K562 (cell line): ENCODE measurements around the gene ERCC2. TPM values are rescaled to one million over a fixed set of nuclear protein-coding genes. Genes with fewer than 3 reads are reported as not detected.
A peak's percentile ranks its signal among the peaks of the same experiment; 100 is the strongest.

ENCODE experiments used
- ATAC-seq: fragments of 200-7000 bp; cut with Tn5 transposase; 3 replicates; pipeline ENCODE4 v1.9.1; 2020; ENCODE audit warnings: moderate library complexity
- BruUV-seq: library from RNA; stranded (reverse); fragments of 400-500 nt; replicated peaks from 2 replicates; lab custom pipeline; 2021; lab: Mats Ljungman, UMichigan
- CTCF ChIA-PET: fragments of 300-600 bp; formaldehyde crosslinking; extraction: SDS; loops from one replicate; lab custom pipeline; 2021; ENCODE audit warnings: low intra/inter-chr PET ratio; lab: Yijun Ruan, JAX
- POLR2A ChIA-PET: fragments of 300-600, 350-650 bp; sonication (Branson Sonifier 250); formaldehyde crosslinking; extraction: SDS; loops from one replicate; lab custom pipeline; 2021; ENCODE audit warnings: antibody characterized with exemption, inconsistent platforms; lab: Yijun Ruan, JAX
- DNase-seq, 4 experiments: peaks; one replicate each; pipeline versions ENCODE4 v3.0.0 to v3.0.0-alpha.2; 2011 to 2018; ENCODE audit warnings: low spot score in 3 of 4, mixed read lengths in 3 of 4; ENCODE audit errors: extremely low read depth in 1 of 4
- FAIRE-seq: peaks from 2 replicates; lab custom pipeline; 2011; peaks lifted over from hg19 to GRCh38; lab: Jason Lieb, UNC
- H2AFZ ChIP-seq: 2 replicates; pipeline ENCODE4 v1.6.0; 2011; ENCODE audit warnings: low read depth, low read length, control low read depth, inconsistent platforms
- H3K27ac ChIP-seq: fragments of 200-600 bp; 3 replicates; pipeline ENCODE4 v1.8.0; 2011; ENCODE audit warnings: low read depth, mild to moderate bottlenecking, control low read depth, inconsistent platforms, low read length, moderate library complexity, mixed read lengths; ENCODE audit errors: extremely low read depth
- H3K27me3 ChIP-seq, 2 experiments: fragments of 300-600 bp in 1 of 2; 2 replicates in 1 of 2; 3 replicates in 1 of 2; pipeline versions ENCODE4 v1.6.0 to v1.8.0; 2011; ENCODE audit warnings: inconsistent platforms in 2 of 2, low read length in 2 of 2, mild to moderate bottlenecking in 1 of 2, mixed read lengths in 1 of 2, moderate library complexity in 1 of 2; ENCODE audit not compliant: control insufficient read depth in 2 of 2, insufficient read depth in 2 of 2
- H3K36me3 ChIP-seq: fragments of 300-600 bp; 3 replicates; pipeline ENCODE4 v1.8.0; 2011; ENCODE audit warnings: mild to moderate bottlenecking, low read length, inconsistent platforms; ENCODE audit not compliant: control insufficient read depth, insufficient read depth
- H3K4me1 ChIP-seq, 2 experiments: fragments of 200-600 bp in 1 of 2; replicated peaks in 1 of 2; 2 replicates in 1 of 2; 3 replicates in 1 of 2; pipeline versions ENCODE4 v1.5.1 to v1.8.0; 2011; ENCODE audit warnings: inconsistent platforms in 2 of 2, low read length in 2 of 2, mild to moderate bottlenecking in 1 of 2, mixed read lengths in 1 of 2, moderate library complexity in 1 of 2; ENCODE audit not compliant: control insufficient read depth in 2 of 2, insufficient read depth in 2 of 2
- H3K4me2 ChIP-seq: 2 replicates; pipeline ENCODE4 v1.6.1; 2011; ENCODE audit warnings: low read length, control low read depth, inconsistent platforms, mixed read lengths; ENCODE audit not compliant: insufficient read depth
- H3K4me3 ChIP-seq: fragments of 200-600 bp; sonication (generic), shearing (Covaris generic); 2 replicates; pipeline ENCODE4 v1.5.1; 2016; ENCODE audit warnings: control low read depth, inconsistent platforms
- H3K79me2 ChIP-seq: fragments of 200-600 bp; 3 replicates; pipeline ENCODE4 v1.8.0; 2011; ENCODE audit warnings: low read length, inconsistent platforms; ENCODE audit not compliant: control insufficient read depth, insufficient read depth
- H3K9ac ChIP-seq, 2 experiments: 2 replicates each; pipeline versions ENCODE4 v1.6.0 to v1.6.1; 2011; ENCODE audit warnings: low read depth in 2 of 2, low read length in 2 of 2, control low read depth in 1 of 2, inconsistent platforms in 1 of 2, mild to moderate bottlenecking in 1 of 2, mixed read lengths in 1 of 2; ENCODE audit not compliant: insufficient read depth in 1 of 2
- H3K9me1 ChIP-seq: one replicate; pipeline ENCODE4 v1.6.0; 2011; ENCODE audit warnings: inconsistent platforms, mild to moderate bottlenecking, low read length, moderate library complexity; ENCODE audit not compliant: control insufficient read depth, insufficient read depth
- H3K9me3 ChIP-seq: replicated peaks from 2 replicates; pipeline ENCODE4 v1.5.1; 2011; ENCODE audit warnings: low read depth, low read length, inconsistent platforms; ENCODE audit not compliant: control insufficient read depth, insufficient read depth
- H4K20me1 ChIP-seq: replicated peaks from 2 replicates; pipeline ENCODE4 v1.6.1; 2011; ENCODE audit warnings: low read length, inconsistent platforms, mixed read lengths; ENCODE audit not compliant: control insufficient read depth, insufficient read depth
- ADNP ChIP-seq: fragments of 200-800 bp; sonication (Bioruptor generic); IDR thresholded peaks from 2 replicates; pipeline ENCODE4 v1.6.1; 2016; ENCODE audit warnings: missing genetic modification characterization, missing compliant biosample characterization
- E2F1 ChIP-seq: sonication (generic); formaldehyde crosslinking; IDR thresholded peaks from 2 replicates; pipeline ENCODE4 v1.8.1; 2023; ENCODE audit warnings: mild to moderate bottlenecking, missing genetic modification reagents, moderate library complexity
- ESRRA ChIP-seq: fragments of 450-650 bp; IDR thresholded peaks from 2 replicates; pipeline ENCODE4 v1.6.1; 2014; ENCODE audit warnings: low read depth, mild to moderate bottlenecking, moderate library complexity, borderline replicate concordance
- LCOR ChIP-seq: sonication (generic); formaldehyde crosslinking; IDR thresholded peaks from 2 replicates; pipeline ENCODE4 v1.8.0; 2022; ENCODE audit warnings: mild to moderate bottlenecking, missing genetic modification reagents
- TSHZ1 ChIP-seq: fragments of 250-450 bp; sonication (Bioruptor Pico); IDR thresholded peaks from 2 replicates; pipeline ENCODE4 v1.4.0; 2020; ENCODE audit warnings: mild to moderate bottlenecking, moderate library complexity
- WGBS: fragments of 100-300 bp; shearing (Covaris generic); methylation state at CpG from one replicate; pipeline ENCODE4 v1.1.6; 2016; ENCODE audit warnings: low coverage, mixed read lengths; ENCODE audit not compliant: insufficient coverage; ENCODE audit errors: missing lambda C conversion rate; 5-methylcytosine and 5-hydroxymethylcytosine counted together
- in situ Hi-C: fragments of 300-500 bp; cut with MboI; formaldehyde crosslinking; loops from 4 replicates; pipeline ENCODE4 v1.15.0; 2018; ENCODE audit warnings: inconsistent platforms, mixed read lengths
- intact Hi-C: fragments of 100-400 bp; cut with micrococcal nuclease; formaldehyde crosslinking; loops from 2 replicates; pipeline ENCODE4 v1.14.2; 2022
- polyA plus RNA-seq, 8 experiments: library from polyadenylated mRNA; depleted of rRNA in 4 of 8; stranded (reverse) in 5 of 8; unstranded in 3 of 8; fragments of >200 nt; fragmentation: Nextera tagmentation in 2 of 8; fragmentation: Illumina TruSeq in 1 of 8; extraction: Ambion mirVana in 2 of 8; extraction: Trizol in 1 of 8; gene quantifications; 2 replicates each; pipeline versions ENCODE4 v1.2.1 to v1.2.3, GENCODE V29; 2011 to 2014; ENCODE audit warnings: inconsistent platforms in 1 of 8, missing spikeins in 1 of 8
- total RNA-seq, 7 experiments: library from RNA; depleted of rRNA in 6 of 7; stranded (reverse); fragments of >200 nt in 6 of 7; fragmentation: Illumina TruSeq in 2 of 7; extraction: Trizol in 2 of 7; gene quantifications; 2 replicates each; pipeline versions ENCODE4 v1.2.1 to v1.2.3, GENCODE V29; 2011 to 2021; ENCODE audit warnings: low replicate concordance in 1 of 7
- TF ChIP-seq, protein P1 (sequence below): sonication (generic); formaldehyde crosslinking; IDR thresholded peaks from 2 replicates; pipeline ENCODE4 v1.8.1; 2023; ENCODE audit warnings: mild to moderate bottlenecking, missing genetic modification reagents

ERCC2 gene
- total and polyA plus RNA-seq, 9 of the 15 experiments (the other 6 are each of a cell fraction or from before 2014, with no cell fraction given), result 2.2 to 55.9 (median 23.4) TPM

- Histone ChIP-seq H3K4me1 (peaks cover 2 to 37% of the 10 kb centered on the region in 2 experiments; a peak in 3 of 5 replicates), H3K4me2 (no peak overlapping the region), H3K27me3 (no peaks in the 10 kb centered on the region), H3K9ac (no peak overlapping the region), H3K27ac (no peak overlapping the region), H3K4me3 (no peak overlapping the region), H4K20me1 (no peaks in the 10 kb centered on the region), H3K36me3 (no peaks in the 10 kb centered on the region), H2AFZ (no peak overlapping the region), H3K9me3 (no peaks in the 10 kb centered on the region), H3K9me1 (no peaks in the 10 kb centered on the region)
- DNase-seq (no peak), FAIRE-seq (no peak), ATAC-seq (no peak)
- WGBS, result 34% methylated on average over 11 of the region's 11 CpGs
- in situ Hi-C loops, result no loop called here
- BruUV-seq, result no TSS peak
- peak; percentile 44; the same call in 1 of the 2 replicates for TF ChIP-seq ESRRA
- TF ChIP-seq LCOR, result no peak
- TF ChIP-seq, protein P1, sequence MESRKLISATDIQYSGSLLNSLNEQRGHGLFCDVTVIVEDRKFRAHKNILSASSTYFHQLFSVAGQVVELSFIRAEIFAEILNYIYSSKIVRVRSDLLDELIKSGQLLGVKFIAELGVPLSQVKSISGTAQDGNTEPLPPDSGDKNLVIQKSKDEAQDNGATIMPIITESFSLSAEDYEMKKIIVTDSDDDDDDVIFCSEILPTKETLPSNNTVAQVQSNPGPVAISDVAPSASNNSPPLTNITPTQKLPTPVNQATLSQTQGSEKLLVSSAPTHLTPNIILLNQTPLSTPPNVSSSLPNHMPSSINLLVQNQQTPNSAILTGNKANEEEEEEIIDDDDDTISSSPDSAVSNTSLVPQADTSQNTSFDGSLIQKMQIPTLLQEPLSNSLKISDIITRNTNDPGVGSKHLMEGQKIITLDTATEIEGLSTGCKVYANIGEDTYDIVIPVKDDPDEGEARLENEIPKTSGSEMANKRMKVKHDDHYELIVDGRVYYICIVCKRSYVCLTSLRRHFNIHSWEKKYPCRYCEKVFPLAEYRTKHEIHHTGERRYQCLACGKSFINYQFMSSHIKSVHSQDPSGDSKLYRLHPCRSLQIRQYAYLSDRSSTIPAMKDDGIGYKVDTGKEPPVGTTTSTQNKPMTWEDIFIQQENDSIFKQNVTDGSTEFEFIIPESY (CRISPR knock-in tag), result peak; percentile 90
- TF ChIP-seq, all 486 proteins: peak for 2
- ChIA-PET POLR2A (interaction anchor here (0.6 kb wide), 1 partner anchor 88 kb away, joined by 3 read pairs; no protein-coding TSS in a partner anchor), CTCF (no interaction called here)
- intact Hi-C loops, result no loop called here
- no peaks in the 10 kb centered on the region for H3K79me2 ChIP-seq
These were observed 48.1 kb downstream of the ERCC2 start for GRCh38 chr19:45322311-45322710.

DNA sequence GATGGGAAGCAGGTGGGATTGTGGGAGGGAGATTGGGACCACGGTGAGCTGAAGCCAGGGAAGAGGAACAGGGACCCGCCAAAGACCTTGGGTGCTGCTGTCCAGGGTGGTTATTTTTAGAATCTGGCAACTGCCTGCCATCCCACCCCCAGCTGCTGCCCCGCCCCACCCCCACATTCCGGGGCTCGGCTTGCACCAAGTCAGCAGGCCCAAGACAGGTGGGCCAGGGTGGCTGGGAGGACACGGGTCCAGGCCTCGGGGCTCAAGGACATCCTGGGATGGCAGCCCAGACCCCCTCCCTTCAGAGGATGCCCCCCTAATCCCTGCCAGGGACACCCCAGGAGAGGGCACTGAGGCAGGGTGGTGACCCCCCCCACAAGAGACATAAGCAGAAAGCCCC, 48.5 kb downstream of the ERCC2 start:
- no peak for FAIRE-seq
- TF ChIP-seq ADNP (tag) (peak; percentile 1; the same call in 1 of the 2 replicates), TSHZ1 (CRISPR knock-in tag) (no peak), E2F1 (no peak)
- no TSS peak for BruUV-seq
- ChIA-PET CTCF (no interaction called here), POLR2A (no interaction called here)
- Histone ChIP-seq H3K27me3 (no peaks in the 10 kb centered on the region), H3K9ac (no peak overlapping the region), H3K4me1 (peaks cover 2 to 36% of the 10 kb centered on the region in 2 experiments; a peak in 3 of 5 replicates), H3K9me1 (no peaks in the 10 kb centered on the region), H4K20me1 (no peaks in the 10 kb centered on the region), H3K4me2 (no peak overlapping the region), H3K36me3 (no peaks in the 10 kb centered on the region), H3K79me2 (no peaks in the 10 kb centered on the region), H3K27ac (no peak overlapping the region), H3K9me3 (no peaks in the 10 kb centered on the region), H3K4me3 (no peak overlapping the region), H2AFZ (no peak overlapping the region)
- intact Hi-C loops (no loop called here), in situ Hi-C loops (no loop called here)
- DNase-seq, result no peak
- no peak for ATAC-seq
- 40% methylated on average over 6 of the region's 7 CpGs for WGBS
